Measurements from ENCODE around the gene CACNA2D2. TPM values are rescaled to one million over a fixed set of nuclear protein-coding genes. Genes with fewer than 3 reads are reported as not detected.

Gene CACNA2D2
- total RNA-seq, 1 experiment from 2014 or later = 27.7 TPM

- TF ChIP-seq, protein P1, sequence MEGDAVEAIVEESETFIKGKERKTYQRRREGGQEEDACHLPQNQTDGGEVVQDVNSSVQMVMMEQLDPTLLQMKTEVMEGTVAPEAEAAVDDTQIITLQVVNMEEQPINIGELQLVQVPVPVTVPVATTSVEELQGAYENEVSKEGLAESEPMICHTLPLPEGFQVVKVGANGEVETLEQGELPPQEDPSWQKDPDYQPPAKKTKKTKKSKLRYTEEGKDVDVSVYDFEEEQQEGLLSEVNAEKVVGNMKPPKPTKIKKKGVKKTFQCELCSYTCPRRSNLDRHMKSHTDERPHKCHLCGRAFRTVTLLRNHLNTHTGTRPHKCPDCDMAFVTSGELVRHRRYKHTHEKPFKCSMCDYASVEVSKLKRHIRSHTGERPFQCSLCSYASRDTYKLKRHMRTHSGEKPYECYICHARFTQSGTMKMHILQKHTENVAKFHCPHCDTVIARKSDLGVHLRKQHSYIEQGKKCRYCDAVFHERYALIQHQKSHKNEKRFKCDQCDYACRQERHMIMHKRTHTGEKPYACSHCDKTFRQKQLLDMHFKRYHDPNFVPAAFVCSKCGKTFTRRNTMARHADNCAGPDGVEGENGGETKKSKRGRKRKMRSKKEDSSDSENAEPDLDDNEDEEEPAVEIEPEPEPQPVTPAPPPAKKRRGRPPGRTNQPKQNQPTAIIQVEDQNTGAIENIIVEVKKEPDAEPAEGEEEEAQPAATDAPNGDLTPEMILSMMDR (conservative IDR thresholded peaks at IDR 0.05) = no peak
- Mint-ChIP-seq H3K4me1 (peaks cover 33 to 49% of the 10 kb centered on the region in 2 experiments), H3K9me3 (no peaks in the 10 kb centered on the region), H3K4me3 (no peak overlapping the region), H3K36me3 (ENCODE audit: insufficient read depth in 1 of 3, low read depth in 3 of 3) (peaks cover 0 to 2% (median 2%) of the 10 kb centered on the region in 3 experiments; a peak in 4 of 7 replicates), H3K27ac (no peak overlapping the region), H3K27me3 (ENCODE audit: low read depth) (no peaks in the 10 kb centered on the region)
- Histone ChIP-seq H3K4me2 (ENCODE audit: insufficient read depth, insufficient read length, low read length) (no peak overlapping the region), H3K79me1 (ENCODE audit: insufficient read depth, low read depth, low read length, poor library complexity, severe bottlenecking) (no peaks in the 10 kb centered on the region), H3K9me3 (ENCODE audit: control insufficient read depth, low read depth, low read length) (no peaks in the 10 kb centered on the region), H2AK5ac (ENCODE audit: insufficient read length, low read length) (no peak overlapping the region), H3K14ac (ENCODE audit: insufficient read depth, low read length) (no peak overlapping the region), H3K4ac (ENCODE audit: low read depth, low read length) (no peak overlapping the region), H3T11ph (ENCODE audit: low read length) (no peak overlapping the region), H3K27ac (ENCODE audit: insufficient read length, low read depth, low read length) (no peak overlapping the region), H4K20me1 (ENCODE audit: control insufficient read depth, insufficient read depth, insufficient read length) (no peaks in the 10 kb centered on the region), H3K18ac (ENCODE audit: insufficient read length, low read depth, low read length) (no peak overlapping the region), H2BK12ac (ENCODE audit: insufficient read length, low read depth, low read length) (no peak overlapping the region), H2BK20ac (ENCODE audit: low read depth, low read length, poor library complexity, severe bottlenecking) (no peak overlapping the region), H3K23ac (ENCODE audit: insufficient read length, low read depth, low read length) (no peak overlapping the region), H3K23me2 (ENCODE audit: insufficient read length, low read depth, low read length, poor library complexity, severe bottlenecking) (no peaks in the 10 kb centered on the region), H3K79me2 (ENCODE audit: insufficient read depth, low read length) (no peaks in the 10 kb centered on the region), H4K91ac (ENCODE audit: insufficient read length, low read depth, low read length) (no peak overlapping the region), H3K4me1 (ENCODE audit: insufficient read depth, low read length) (peaks cover 3% of the 10 kb centered on the region; the same call in 1 of the 2 replicates), H2BK120ac (ENCODE audit: low read depth, low read length, poor library complexity, severe bottlenecking) (no peak overlapping the region), H3K9ac (ENCODE audit: extremely low read depth, insufficient read length, low read length) (no peak overlapping the region), H2AFZ (ENCODE audit: low read length) (no peak overlapping the region), H4K5ac (ENCODE audit: insufficient read length, low read depth, low read length) (no peak overlapping the region), H2BK5ac (ENCODE audit: insufficient read length, low read length) (no peak overlapping the region), H2BK15ac (ENCODE audit: low read depth, low read length) (no peak overlapping the region), H4K8ac (replicated peaks; ENCODE audit: insufficient read length, low read depth, low read length) (no peak overlapping the region), H3K27me3 (ENCODE audit: insufficient read depth, low read length) (no peaks in the 10 kb centered on the region), H3K56ac (ENCODE audit: insufficient read length, low read depth, low read length) (no peak overlapping the region)
- WGBS (ENCODE audit: extremely low coverage, insufficient read length, low lambda C conversion rate) = no CpG with 5 or more reads among the region's 4 CpGs
- DNase-seq = no peak
These were observed 23.0 kb downstream of the CACNA2D2 start for GRCh38 chr3:50480471-50480870.
